ENCODE results near the gene SAMD4A. TPM values are rescaled to one million over a fixed set of nuclear protein-coding genes. Genes with fewer than 3 reads are reported as not detected.

Gene SAMD4A
- total RNA-seq, 6 experiments from 2014 or later: 33.8 to 53.7 (median 41.0) TPM

GRCh38 chr14:54533100-54533499, 33.8 kb upstream of the SAMD4A start:
- Mint-ChIP-seq H3K9me3 (no peaks in the 10 kb centered on the region), H3K27me3 (ENCODE audit: insufficient read depth) (no peaks in the 10 kb centered on the region; the same call in 1 of the 2 replicates), H3K4me3 (no peak overlapping the region), H3K36me3 (ENCODE audit: low read depth) (0 out of 2 replicates have a peak, but pooled peaks cover 4% of the 10 kb centered on the region), H3K27ac (no peak overlapping the region), H3K4me1 (ENCODE audit: low read depth) (peaks cover 24% of the 10 kb centered on the region)
- DNase-seq: no peak
- TF ChIP-seq CTCF (IDR thresholded peaks at IDR 0.05): no peak

- Mint-ChIP-seq H3K36me3 (ENCODE audit: low read depth) (0 out of 2 replicates have a peak, but pooled peaks cover 4% of the 10 kb centered on the region), H3K4me1 (ENCODE audit: low read depth) (peaks cover 16% of the 10 kb centered on the region), H3K27ac (no peak overlapping the region), H3K27me3 (ENCODE audit: insufficient read depth) (no peaks in the 10 kb centered on the region; the same call in 1 of the 2 replicates), H3K4me3 (no peak overlapping the region), H3K9me3 (no peaks in the 10 kb centered on the region)
- DNase-seq: peak; percentile 29
- no peak for TF ChIP-seq CTCF (IDR thresholded peaks at IDR 0.05)
These were observed 31.8 kb upstream of the SAMD4A start for GRCh38 chr14:54535126-54535525.

GRCh38 chr14:54535646-54536045, 31.3 kb upstream of the SAMD4A start:
- DNase-seq: no peak
- H3K9me3 Mint-ChIP-seq: no peaks in the 10 kb centered on the region
- no peaks in the 10 kb centered on the region; the same call in 1 of the 2 replicates for H3K27me3 Mint-ChIP-seq (ENCODE audit: insufficient read depth)
- no peak for TF ChIP-seq CTCF (IDR thresholded peaks at IDR 0.05)
- H3K36me3 Mint-ChIP-seq (ENCODE audit: low read depth): 0 out of 2 replicates have a peak, but pooled peaks cover 4% of the 10 kb centered on the region
- no peak overlapping the region for H3K4me3 Mint-ChIP-seq
- peaks cover 16% of the 10 kb centered on the region for H3K4me1 Mint-ChIP-seq (ENCODE audit: low read depth)
- no peak overlapping the region for H3K27ac Mint-ChIP-seq

GRCh38 chr14:54537651-54538050, 29.3 kb upstream of the SAMD4A start:
- 0 out of 2 replicates have a peak, but pooled peaks cover 4% of the 10 kb centered on the region for H3K36me3 Mint-ChIP-seq (ENCODE audit: low read depth)
- H3K9me3 Mint-ChIP-seq: no peaks in the 10 kb centered on the region
- no peak for DNase-seq

GRCh38 chr14:54538055-54538454, 28.9 kb upstream of the SAMD4A start:
- Mint-ChIP-seq H3K4me3 (no peak overlapping the region), H3K27ac (no peak overlapping the region), H3K27me3 (ENCODE audit: insufficient read depth) (no peaks in the 10 kb centered on the region; the same call in 1 of the 2 replicates), H3K4me1 (ENCODE audit: low read depth) (peaks cover 16% of the 10 kb centered on the region), H3K36me3 (ENCODE audit: low read depth) (0 out of 2 replicates have a peak, but pooled peaks cover 4% of the 10 kb centered on the region), H3K9me3 (no peaks in the 10 kb centered on the region)
- no peak for TF ChIP-seq CTCF (IDR thresholded peaks at IDR 0.05)
- DNase-seq: no peak

More at GRCh38 chr14:54537651-54538050, 29.3 kb upstream of the SAMD4A start:
- peaks cover 16% of the 10 kb centered on the region for H3K4me1 Mint-ChIP-seq (ENCODE audit: low read depth)
- H3K27ac Mint-ChIP-seq: no peak overlapping the region
- no peak for TF ChIP-seq CTCF (IDR thresholded peaks at IDR 0.05)
- H3K4me3 Mint-ChIP-seq: no peak overlapping the region
- H3K27me3 Mint-ChIP-seq (ENCODE audit: insufficient read depth): no peaks in the 10 kb centered on the region; the same call in 1 of the 2 replicates
